ENCODE results near the gene FBXO44.

Gene FBXO44

GRCh38 chr1:11613347-11613746 lies 41.3 kb upstream of the FBXO44 start:
- TF ChIP-seq CTCF (IDR thresholded peaks at IDR 0.05), result no peak
- no peak overlapping the region for H3K4me3 Mint-ChIP-seq
- H3K36me3 Mint-ChIP-seq (ENCODE audit: low read depth), result no peaks in the 10 kb centered on the region
- H3K9me3 Mint-ChIP-seq, result peaks cover 6% of the 10 kb centered on the region
- no peak for DNase-seq
- no peak overlapping the region for H3K27ac Mint-ChIP-seq
- H3K27me3 Mint-ChIP-seq (ENCODE audit: low read depth, poor library complexity), result peaks cover 44% of the 10 kb centered on the region
- H3K4me1 Mint-ChIP-seq, result peaks cover 6% of the 10 kb centered on the region

- H3K27ac Mint-ChIP-seq, result no peak overlapping the region
- no peak for TF ChIP-seq CTCF (IDR thresholded peaks at IDR 0.05)
- H3K4me3 Mint-ChIP-seq, result no peak overlapping the region
- no peak for DNase-seq
- H3K36me3 Mint-ChIP-seq (ENCODE audit: low read depth), result no peaks in the 10 kb centered on the region
- no peaks in the 10 kb centered on the region for H3K4me1 Mint-ChIP-seq
- H3K9me3 Mint-ChIP-seq, result no peaks in the 10 kb centered on the region
- H3K27me3 Mint-ChIP-seq (ENCODE audit: low read depth, poor library complexity), result peaks cover 56% of the 10 kb centered on the region
Measured at GRCh38 chr1:11615090-11615489, 39.6 kb upstream of the FBXO44 start.

GRCh38 chr1:11616766-11617165 lies 37.9 kb upstream of the FBXO44 start:
- Mint-ChIP-seq H3K4me3 (no peak overlapping the region), H3K4me1 (no peaks in the 10 kb centered on the region), H3K27ac (no peak overlapping the region), H3K36me3 (ENCODE audit: low read depth) (no peaks in the 10 kb centered on the region), H3K27me3 (ENCODE audit: low read depth, poor library complexity) (peaks cover 66% of the 10 kb centered on the region), H3K9me3 (no peaks in the 10 kb centered on the region)
- no peak for TF ChIP-seq CTCF (IDR thresholded peaks at IDR 0.05)
- DNase-seq, result no peak

- Mint-ChIP-seq H3K4me3 (no peak overlapping the region), H3K36me3 (ENCODE audit: low read depth) (no peaks in the 10 kb centered on the region), H3K9me3 (no peaks in the 10 kb centered on the region), H3K4me1 (no peaks in the 10 kb centered on the region), H3K27ac (no peak overlapping the region), H3K27me3 (ENCODE audit: low read depth, poor library complexity) (peaks cover 66% of the 10 kb centered on the region)
- no peak for DNase-seq
- no peak for TF ChIP-seq CTCF (IDR thresholded peaks at IDR 0.05)
Measured at GRCh38 chr1:11617314-11617713, 37.4 kb upstream of the FBXO44 start.

- no peak for TF ChIP-seq CTCF (IDR thresholded peaks at IDR 0.05)
- Mint-ChIP-seq H3K9me3 (no peaks in the 10 kb centered on the region), H3K27ac (no peak overlapping the region), H3K27me3 (ENCODE audit: low read depth, poor library complexity) (peaks cover 66% of the 10 kb centered on the region), H3K4me3 (no peak overlapping the region), H3K4me1 (no peaks in the 10 kb centered on the region), H3K36me3 (ENCODE audit: low read depth) (no peaks in the 10 kb centered on the region)
- no peak for DNase-seq
Measured at GRCh38 chr1:11617741-11618140, 36.9 kb upstream of the FBXO44 start.

GRCh38 chr1:11620405-11620804 lies 34.3 kb upstream of the FBXO44 start:
- Mint-ChIP-seq H3K27me3 (ENCODE audit: low read depth, poor library complexity) (peaks cover 71% of the 10 kb centered on the region), H3K4me3 (no peak overlapping the region), H3K27ac (no peak overlapping the region), H3K36me3 (ENCODE audit: low read depth) (no peaks in the 10 kb centered on the region), H3K9me3 (no peaks in the 10 kb centered on the region), H3K4me1 (no peaks in the 10 kb centered on the region)
- no peak for TF ChIP-seq CTCF (IDR thresholded peaks at IDR 0.05)
- DNase-seq, result no peak
